GM18520 (cell line): ENCODE results near the gene ABHD11.

Source experiments
- ATAC-seq: cut with Tn5 transposase; IDR thresholded peaks from one replicate; pipeline ENCODE4 v1.9.1; 2021; ENCODE audit not compliant: unreplicated experiment

Gene ABHD11

GRCh38 chr7:73702665-73703064 is 35.9 kb downstream of the ABHD11 start:
- no peak for ATAC-seq

- ATAC-seq = no peak
Observed at GRCh38 chr7:73702226-73702625, 36.4 kb downstream of the ABHD11 start.

GRCh38 chr7:73701357-73701995 is 37.1 kb downstream of the ABHD11 start:
- no peak for ATAC-seq

GRCh38 chr7:73700581-73701134 is 37.9 kb downstream of the ABHD11 start:
- ATAC-seq = no peak

- ATAC-seq = no peak
Observed at GRCh38 chr7:73700069-73700423, 38.6 kb downstream of the ABHD11 start.

GRCh38 chr7:73699370-73700068 is 39.1 kb downstream of the ABHD11 start:
- no peak for ATAC-seq

GRCh38 chr7:73698410-73698809 is 40.2 kb downstream of the ABHD11 start:
- no peak for ATAC-seq

GRCh38 chr7:73696372-73696771 is 42.2 kb downstream of the ABHD11 start:
- ATAC-seq = no peak

GRCh38 chr7:73690646-73691045 is 48.0 kb downstream of the ABHD11 start:
- ATAC-seq = no peak

- no peak for ATAC-seq
Observed at GRCh38 chr7:73688288-73688687, 50.3 kb downstream of the ABHD11 start.
